OCI-LY7 (cell line): Measurements from ENCODE around the gene IRGQ.

Source experiments
- EZH2phosphoT487 ChIP-seq: fragments of 200-600 bp; sonication (generic); IDR thresholded peaks from 2 replicates; pipeline ENCODE4 v1.6.1; 2018; ENCODE audit warnings: low read depth, borderline replicate concordance, mild to moderate bottlenecking, mixed run types, antibody characterized with exemption, low read length, moderate library complexity, mixed read lengths
- TF ChIP-seq, protein P1 (sequence below): fragments of 200-600 bp; sonication (generic); conservative IDR thresholded peaks from 2 replicates; pipeline ENCODE4 v1.5.1; 2014; ENCODE audit warnings: mild to moderate bottlenecking, antibody characterized with exemption, low read length, moderate library complexity, mixed read lengths

- TF ChIP-seq, protein P1, sequence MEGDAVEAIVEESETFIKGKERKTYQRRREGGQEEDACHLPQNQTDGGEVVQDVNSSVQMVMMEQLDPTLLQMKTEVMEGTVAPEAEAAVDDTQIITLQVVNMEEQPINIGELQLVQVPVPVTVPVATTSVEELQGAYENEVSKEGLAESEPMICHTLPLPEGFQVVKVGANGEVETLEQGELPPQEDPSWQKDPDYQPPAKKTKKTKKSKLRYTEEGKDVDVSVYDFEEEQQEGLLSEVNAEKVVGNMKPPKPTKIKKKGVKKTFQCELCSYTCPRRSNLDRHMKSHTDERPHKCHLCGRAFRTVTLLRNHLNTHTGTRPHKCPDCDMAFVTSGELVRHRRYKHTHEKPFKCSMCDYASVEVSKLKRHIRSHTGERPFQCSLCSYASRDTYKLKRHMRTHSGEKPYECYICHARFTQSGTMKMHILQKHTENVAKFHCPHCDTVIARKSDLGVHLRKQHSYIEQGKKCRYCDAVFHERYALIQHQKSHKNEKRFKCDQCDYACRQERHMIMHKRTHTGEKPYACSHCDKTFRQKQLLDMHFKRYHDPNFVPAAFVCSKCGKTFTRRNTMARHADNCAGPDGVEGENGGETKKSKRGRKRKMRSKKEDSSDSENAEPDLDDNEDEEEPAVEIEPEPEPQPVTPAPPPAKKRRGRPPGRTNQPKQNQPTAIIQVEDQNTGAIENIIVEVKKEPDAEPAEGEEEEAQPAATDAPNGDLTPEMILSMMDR: no peak
- TF ChIP-seq EZH2phosphoT487: no peak
These were observed 51.9 kb downstream of the IRGQ start for GRCh38 chr19:43544077-43544476.
